HG02610 (cell line): ENCODE measurements around the gene CEP104.
"Not testable (repeated sequence)": the region's sequence is repeated elsewhere in the genome, so short reads cannot be mapped to it uniquely, and the experiment has no call there.

Experiments
- ATAC-seq: cut with Tn5 transposase; IDR thresholded peaks from one replicate; pipeline ENCODE4 v1.9.1; 2021; ENCODE audit warnings: mild to moderate bottlenecking, moderate library complexity; ENCODE audit not compliant: unreplicated experiment

Gene CEP104

GRCh38 chr1:3803905-3804626 lies 52.9 kb downstream of the CEP104 start:
- no peak for ATAC-seq

- ATAC-seq = not testable (repeated sequence)
Observed at GRCh38 chr1:3800795-3801194, 56.2 kb downstream of the CEP104 start.

- no peak for ATAC-seq
Observed at GRCh38 chr1:3799976-3800685, 56.9 kb downstream of the CEP104 start.

GRCh38 chr1:3796215-3797061 lies 60.6 kb downstream of the CEP104 start, which contains the start of gene LRRC47:
Gene LRRC47 (minus strand): TSS chr1:3796498. CDS start chr1:3796476, 22 bp downstream.
- peak; percentile 86 for ATAC-seq

- peak; percentile 24 for ATAC-seq
Observed at GRCh38 chr1:3795453-3796214, 61.4 kb downstream of the CEP104 start.

GRCh38 chr1:3790952-3791351 lies 66.1 kb downstream of the CEP104 start:
- no peak for ATAC-seq

GRCh38 chr1:3790500-3790923 lies 66.5 kb downstream of the CEP104 start:
- ATAC-seq = no peak

- no peak for ATAC-seq
Observed at GRCh38 chr1:3789421-3790300, 67.3 kb downstream of the CEP104 start.

GRCh38 chr1:3788756-3789420 lies 68.1 kb downstream of the CEP104 start:
- ATAC-seq = no peak

- no peak for ATAC-seq
Observed at GRCh38 chr1:3787745-3788605, 69.0 kb downstream of the CEP104 start.

- ATAC-seq = peak; percentile 57
Observed at GRCh38 chr1:3787349-3787715, 69.7 kb downstream of the CEP104 start.

- ATAC-seq = no peak
Observed at GRCh38 chr1:3786468-3787348, 70.3 kb downstream of the CEP104 start.

- ATAC-seq = no peak
Observed at GRCh38 chr1:3785456-3786157, 71.4 kb downstream of the CEP104 start.

GRCh38 chr1:3785045-3785444 lies 72.0 kb downstream of the CEP104 start:
- ATAC-seq = no peak

- no peak for ATAC-seq
Observed at GRCh38 chr1:3783651-3784474, 73.1 kb downstream of the CEP104 start.

GRCh38 chr1:3780901-3781300 lies 76.1 kb downstream of the CEP104 start:
- no peak for ATAC-seq
